HepG2 (cell line): ENCODE results near the gene PCIF1. TPM values are rescaled to one million over a fixed set of nuclear protein-coding genes. Genes with fewer than 3 reads are reported as not detected.

ENCODE experiments used
- NR2C2 ChIP-seq: sonication (generic); formaldehyde crosslinking; IDR thresholded peaks from 2 replicates; pipeline ENCODE4 v1.4.0; 2020; ENCODE audit warnings: missing genetic modification reagents, mild to moderate bottlenecking, moderate library complexity, borderline replicate concordance
- NR2F2 ChIP-seq: IDR thresholded peaks from 2 replicates; pipeline ENCODE4 v1.6.1; 2012; ENCODE audit warnings: low read depth, inconsistent platforms, borderline replicate concordance
- TBL1XR1 ChIP-seq: fragments of 150-350 bp; IDR thresholded peaks from 2 replicates; pipeline ENCODE4 v1.6.1; 2014; ENCODE audit warnings: borderline replicate concordance, low read length; ENCODE audit not compliant: partially characterized antibody
- ZNF264 ChIP-seq: sonication (generic); formaldehyde crosslinking; IDR thresholded peaks from 2 replicates; pipeline ENCODE4 v1.4.0; 2020; ENCODE audit warnings: missing genetic modification reagents
- ZNF547 ChIP-seq: sonication (generic); formaldehyde crosslinking; IDR thresholded peaks from 2 replicates; pipeline ENCODE4 v1.5.1; 2020; ENCODE audit warnings: mild to moderate bottlenecking, missing genetic modification reagents
- polyA plus RNA-seq, 8 experiments: library from polyadenylated mRNA; depleted of rRNA in 3 of 8; stranded (reverse) in 7 of 8; unstranded in 1 of 8; fragments of >200 nt; fragmentation: Illumina TruSeq in 4 of 8; extraction: Trizol in 4 of 8; gene quantifications; 2 replicates each; pipeline versions ENCODE4 v1.2.1 to v1.2.3, GENCODE V29; 2011 to 2016; ENCODE audit warnings: low read depth in 4 of 8, missing spikeins in 1 of 8, mixed read lengths in 1 of 8; ENCODE audit not compliant: insufficient read depth in 1 of 8
- total RNA-seq, 5 experiments: library from RNA; depleted of rRNA; stranded (reverse); fragments of >200 nt; fragmentation: Illumina TruSeq; extraction: Trizol; gene quantifications; 2 replicates each; pipeline ENCODE4 v1.2.3, GENCODE V29; 2016; ENCODE audit warnings: low read depth in 1 of 5
- TF ChIP-seq, protein P1 (sequence below): sonication (generic); formaldehyde crosslinking; IDR thresholded peaks from 2 replicates; pipeline ENCODE4 v1.4.0; 2020; ENCODE audit warnings: missing genetic modification reagents
- TF ChIP-seq, protein P2 (sequence below): sonication (generic); formaldehyde crosslinking; IDR thresholded peaks from 2 replicates; pipeline ENCODE4 v1.4.0; 2020; ENCODE audit warnings: mild to moderate bottlenecking, missing genetic modification reagents, borderline replicate concordance
- TF ChIP-seq, protein P3 (sequence below): sonication (generic); formaldehyde crosslinking; IDR thresholded peaks from 2 replicates; pipeline ENCODE4 v1.8.0; 2022; ENCODE audit warnings: mild to moderate bottlenecking, missing genetic modification reagents, borderline replicate concordance
- TF ChIP-seq, protein P4 (sequence below): sonication (generic); formaldehyde crosslinking; IDR thresholded peaks from 2 replicates; pipeline ENCODE4; 2020; ENCODE audit warnings: missing genetic modification reagents, mild to moderate bottlenecking, borderline replicate concordance
- TF ChIP-seq, protein P5 (sequence below): sonication (generic); formaldehyde crosslinking; IDR thresholded peaks from 2 replicates; pipeline ENCODE4 v1.5.0; 2020; ENCODE audit warnings: mild to moderate bottlenecking, missing genetic modification reagents, moderate library complexity
- TF ChIP-seq, protein P6 (sequence below), 2 experiments: sonication (generic) in 1 of 2; formaldehyde crosslinking in 1 of 2; IDR thresholded peaks; 2 replicates each; pipeline versions ENCODE4 v1.4.0 to v1.6.1; 2018 to 2020; ENCODE audit warnings: missing genetic modification reagents in 2 of 2, borderline replicate concordance in 1 of 2, low read depth in 1 of 2, mild to moderate bottlenecking in 1 of 2, missing biosample characterization in 1 of 2

Gene PCIF1
- total and polyA plus RNA-seq, 2 of the 13 experiments (the other 11 are each of a cell fraction or from before 2014, with no cell fraction given): 20.9 to 24.4 TPM

DNA sequence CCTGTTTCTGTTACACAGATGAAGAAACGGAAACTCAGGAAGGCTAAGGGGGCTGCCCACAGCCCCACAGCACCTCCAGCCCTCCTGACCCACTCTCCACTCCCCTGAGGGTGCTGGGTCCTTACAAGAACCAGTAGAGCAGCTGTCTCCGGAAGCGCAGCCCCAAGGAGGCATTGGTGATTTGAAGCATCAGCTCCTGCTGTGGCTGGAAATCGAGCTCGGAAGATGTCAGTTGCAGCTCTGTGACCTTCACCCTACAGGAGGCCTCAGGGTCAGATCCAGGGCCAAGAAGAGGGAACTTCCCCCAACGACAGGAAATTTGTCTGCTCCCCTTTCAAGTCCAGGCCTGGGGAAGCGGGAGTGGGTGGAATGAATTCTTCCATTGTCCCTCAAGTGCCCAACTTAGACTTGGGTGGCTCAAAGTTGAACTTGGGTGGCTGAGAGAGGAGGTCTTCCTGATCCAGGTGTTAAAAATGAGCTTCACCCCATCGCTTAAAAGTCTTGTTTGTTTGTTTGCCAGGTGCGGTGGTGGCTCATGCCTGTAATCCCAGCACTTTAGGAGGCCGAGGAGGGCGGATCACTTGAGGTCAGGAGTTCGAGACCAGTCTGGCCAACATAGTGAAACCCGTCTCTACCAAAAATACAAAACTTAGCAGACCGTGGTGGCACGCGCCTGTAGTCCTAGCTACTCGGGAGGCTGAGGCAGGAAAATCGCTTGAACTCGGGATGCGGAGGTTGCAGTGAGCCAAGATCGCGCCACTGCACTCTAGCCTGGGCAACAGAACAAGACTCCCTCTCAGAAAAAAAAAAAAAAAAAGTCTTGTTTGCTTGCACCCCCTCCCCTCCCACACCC lies 24.4 kb upstream of the PCIF1 start (continued):
- TF ChIP-seq NR2C2 (CRISPR knock-in tag) (peak; percentile 57), TBL1XR1 (peak; percentile 55), ZNF264 (CRISPR knock-in tag) (peak; percentile 66; the same call in 1 of the 2 replicates), NR2F2 (peak; percentile 85), ZNF547 (no peak)
- TF ChIP-seq, protein P1, sequence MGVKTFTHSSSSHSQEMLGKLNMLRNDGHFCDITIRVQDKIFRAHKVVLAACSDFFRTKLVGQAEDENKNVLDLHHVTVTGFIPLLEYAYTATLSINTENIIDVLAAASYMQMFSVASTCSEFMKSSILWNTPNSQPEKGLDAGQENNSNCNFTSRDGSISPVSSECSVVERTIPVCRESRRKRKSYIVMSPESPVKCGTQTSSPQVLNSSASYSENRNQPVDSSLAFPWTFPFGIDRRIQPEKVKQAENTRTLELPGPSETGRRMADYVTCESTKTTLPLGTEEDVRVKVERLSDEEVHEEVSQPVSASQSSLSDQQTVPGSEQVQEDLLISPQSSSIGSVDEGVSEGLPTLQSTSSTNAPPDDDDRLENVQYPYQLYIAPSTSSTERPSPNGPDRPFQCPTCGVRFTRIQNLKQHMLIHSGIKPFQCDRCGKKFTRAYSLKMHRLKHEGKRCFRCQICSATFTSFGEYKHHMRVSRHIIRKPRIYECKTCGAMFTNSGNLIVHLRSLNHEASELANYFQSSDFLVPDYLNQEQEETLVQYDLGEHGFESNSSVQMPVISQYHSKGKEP (CRISPR knock-in tag): no peak
- TF ChIP-seq, protein P2, sequence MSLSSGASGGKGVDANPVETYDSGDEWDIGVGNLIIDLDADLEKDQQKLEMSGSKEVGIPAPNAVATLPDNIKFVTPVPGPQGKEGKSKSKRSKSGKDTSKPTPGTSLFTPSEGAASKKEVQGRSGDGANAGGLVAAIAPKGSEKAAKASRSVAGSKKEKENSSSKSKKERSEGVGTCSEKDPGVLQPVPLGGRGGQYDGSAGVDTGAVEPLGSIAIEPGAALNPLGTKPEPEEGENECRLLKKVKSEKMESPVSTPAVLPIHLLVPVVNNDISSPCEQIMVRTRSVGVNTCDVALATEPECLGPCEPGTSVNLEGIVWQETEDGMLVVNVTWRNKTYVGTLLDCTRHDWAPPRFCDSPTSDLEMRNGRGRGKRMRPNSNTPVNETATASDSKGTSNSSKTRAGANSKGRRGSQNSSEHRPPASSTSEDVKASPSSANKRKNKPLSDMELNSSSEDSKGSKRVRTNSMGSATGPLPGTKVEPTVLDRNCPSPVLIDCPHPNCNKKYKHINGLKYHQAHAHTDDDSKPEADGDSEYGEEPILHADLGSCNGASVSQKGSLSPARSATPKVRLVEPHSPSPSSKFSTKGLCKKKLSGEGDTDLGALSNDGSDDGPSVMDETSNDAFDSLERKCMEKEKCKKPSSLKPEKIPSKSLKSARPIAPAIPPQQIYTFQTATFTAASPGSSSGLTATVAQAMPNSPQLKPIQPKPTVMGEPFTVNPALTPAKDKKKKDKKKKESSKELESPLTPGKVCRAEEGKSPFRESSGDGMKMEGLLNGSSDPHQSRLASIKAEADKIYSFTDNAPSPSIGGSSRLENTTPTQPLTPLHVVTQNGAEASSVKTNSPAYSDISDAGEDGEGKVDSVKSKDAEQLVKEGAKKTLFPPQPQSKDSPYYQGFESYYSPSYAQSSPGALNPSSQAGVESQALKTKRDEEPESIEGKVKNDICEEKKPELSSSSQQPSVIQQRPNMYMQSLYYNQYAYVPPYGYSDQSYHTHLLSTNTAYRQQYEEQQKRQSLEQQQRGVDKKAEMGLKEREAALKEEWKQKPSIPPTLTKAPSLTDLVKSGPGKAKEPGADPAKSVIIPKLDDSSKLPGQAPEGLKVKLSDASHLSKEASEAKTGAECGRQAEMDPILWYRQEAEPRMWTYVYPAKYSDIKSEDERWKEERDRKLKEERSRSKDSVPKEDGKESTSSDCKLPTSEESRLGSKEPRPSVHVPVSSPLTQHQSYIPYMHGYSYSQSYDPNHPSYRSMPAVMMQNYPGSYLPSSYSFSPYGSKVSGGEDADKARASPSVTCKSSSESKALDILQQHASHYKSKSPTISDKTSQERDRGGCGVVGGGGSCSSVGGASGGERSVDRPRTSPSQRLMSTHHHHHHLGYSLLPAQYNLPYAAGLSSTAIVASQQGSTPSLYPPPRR (CRISPR knock-in tag): peak; percentile 64
- TF ChIP-seq, protein P3, sequence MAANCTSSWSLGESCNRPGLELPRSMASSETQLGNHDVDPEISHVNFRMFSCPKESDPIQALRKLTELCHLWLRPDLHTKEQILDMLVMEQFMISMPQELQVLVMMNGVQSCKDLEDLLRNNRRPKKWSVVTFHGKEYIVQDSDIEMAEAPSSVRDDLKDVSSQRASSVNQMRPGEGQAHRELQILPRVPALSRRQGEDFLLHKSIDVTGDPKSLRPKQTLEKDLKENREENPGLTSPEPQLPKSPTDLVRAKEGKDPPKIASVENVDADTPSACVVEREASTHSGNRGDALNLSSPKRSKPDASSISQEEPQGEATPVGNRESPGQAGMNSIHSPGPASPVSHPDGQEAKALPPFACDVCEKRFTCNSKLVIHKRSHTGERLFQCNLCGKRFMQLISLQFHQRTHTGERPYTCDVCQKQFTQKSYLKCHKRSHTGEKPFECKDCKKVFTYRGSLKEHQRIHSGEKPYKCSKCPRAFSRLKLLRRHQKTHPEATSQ (CRISPR knock-in tag): no peak
- TF ChIP-seq, protein P4, sequence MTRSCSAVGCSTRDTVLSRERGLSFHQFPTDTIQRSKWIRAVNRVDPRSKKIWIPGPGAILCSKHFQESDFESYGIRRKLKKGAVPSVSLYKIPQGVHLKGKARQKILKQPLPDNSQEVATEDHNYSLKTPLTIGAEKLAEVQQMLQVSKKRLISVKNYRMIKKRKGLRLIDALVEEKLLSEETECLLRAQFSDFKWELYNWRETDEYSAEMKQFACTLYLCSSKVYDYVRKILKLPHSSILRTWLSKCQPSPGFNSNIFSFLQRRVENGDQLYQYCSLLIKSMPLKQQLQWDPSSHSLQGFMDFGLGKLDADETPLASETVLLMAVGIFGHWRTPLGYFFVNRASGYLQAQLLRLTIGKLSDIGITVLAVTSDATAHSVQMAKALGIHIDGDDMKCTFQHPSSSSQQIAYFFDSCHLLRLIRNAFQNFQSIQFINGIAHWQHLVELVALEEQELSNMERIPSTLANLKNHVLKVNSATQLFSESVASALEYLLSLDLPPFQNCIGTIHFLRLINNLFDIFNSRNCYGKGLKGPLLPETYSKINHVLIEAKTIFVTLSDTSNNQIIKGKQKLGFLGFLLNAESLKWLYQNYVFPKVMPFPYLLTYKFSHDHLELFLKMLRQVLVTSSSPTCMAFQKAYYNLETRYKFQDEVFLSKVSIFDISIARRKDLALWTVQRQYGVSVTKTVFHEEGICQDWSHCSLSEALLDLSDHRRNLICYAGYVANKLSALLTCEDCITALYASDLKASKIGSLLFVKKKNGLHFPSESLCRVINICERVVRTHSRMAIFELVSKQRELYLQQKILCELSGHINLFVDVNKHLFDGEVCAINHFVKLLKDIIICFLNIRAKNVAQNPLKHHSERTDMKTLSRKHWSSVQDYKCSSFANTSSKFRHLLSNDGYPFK (CRISPR knock-in tag): peak; percentile 54; the same call in 1 of the 2 replicates
- TF ChIP-seq, protein P5, sequence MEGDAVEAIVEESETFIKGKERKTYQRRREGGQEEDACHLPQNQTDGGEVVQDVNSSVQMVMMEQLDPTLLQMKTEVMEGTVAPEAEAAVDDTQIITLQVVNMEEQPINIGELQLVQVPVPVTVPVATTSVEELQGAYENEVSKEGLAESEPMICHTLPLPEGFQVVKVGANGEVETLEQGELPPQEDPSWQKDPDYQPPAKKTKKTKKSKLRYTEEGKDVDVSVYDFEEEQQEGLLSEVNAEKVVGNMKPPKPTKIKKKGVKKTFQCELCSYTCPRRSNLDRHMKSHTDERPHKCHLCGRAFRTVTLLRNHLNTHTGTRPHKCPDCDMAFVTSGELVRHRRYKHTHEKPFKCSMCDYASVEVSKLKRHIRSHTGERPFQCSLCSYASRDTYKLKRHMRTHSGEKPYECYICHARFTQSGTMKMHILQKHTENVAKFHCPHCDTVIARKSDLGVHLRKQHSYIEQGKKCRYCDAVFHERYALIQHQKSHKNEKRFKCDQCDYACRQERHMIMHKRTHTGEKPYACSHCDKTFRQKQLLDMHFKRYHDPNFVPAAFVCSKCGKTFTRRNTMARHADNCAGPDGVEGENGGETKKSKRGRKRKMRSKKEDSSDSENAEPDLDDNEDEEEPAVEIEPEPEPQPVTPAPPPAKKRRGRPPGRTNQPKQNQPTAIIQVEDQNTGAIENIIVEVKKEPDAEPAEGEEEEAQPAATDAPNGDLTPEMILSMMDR (CRISPR knock-in tag): no peak
- TF ChIP-seq, protein P6, sequence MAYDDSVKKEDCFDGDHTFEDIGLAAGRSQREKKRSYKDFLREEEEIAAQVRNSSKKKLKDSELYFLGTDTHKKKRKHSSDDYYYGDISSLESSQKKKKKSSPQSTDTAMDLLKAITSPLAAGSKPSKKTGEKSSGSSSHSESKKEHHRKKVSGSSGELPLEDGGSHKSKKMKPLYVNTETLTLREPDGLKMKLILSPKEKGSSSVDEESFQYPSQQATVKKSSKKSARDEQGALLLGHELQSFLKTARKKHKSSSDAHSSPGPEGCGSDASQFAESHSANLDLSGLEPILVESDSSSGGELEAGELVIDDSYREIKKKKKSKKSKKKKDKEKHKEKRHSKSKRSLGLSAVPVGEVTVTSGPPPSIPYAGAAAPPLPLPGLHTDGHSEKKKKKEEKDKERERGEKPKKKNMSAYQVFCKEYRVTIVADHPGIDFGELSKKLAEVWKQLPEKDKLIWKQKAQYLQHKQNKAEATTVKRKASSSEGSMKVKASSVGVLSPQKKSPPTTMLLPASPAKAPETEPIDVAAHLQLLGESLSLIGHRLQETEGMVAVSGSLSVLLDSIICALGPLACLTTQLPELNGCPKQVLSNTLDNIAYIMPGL (CRISPR knock-in tag; IDR thresholded peaks at IDR 0.05; ENCODE audit: borderline replicate concordance in 1 of 2, low read depth in 1 of 2): peak in 1 of 2 experiments; percentile 29; a peak in 2 of 4 replicates
